H9 (cell line): ENCODE data around the gene NFYC. TPM values are rescaled to one million over a fixed set of nuclear protein-coding genes. Genes with fewer than 3 reads are reported as not detected.

Source experiments
- DNase-seq: peaks from one replicate; pipeline ENCODE4 v3.0.0-alpha.2; 2017
- H2AFZ ChIP-seq: one replicate; pipeline ENCODE4 v1.6.1; 2013; ENCODE audit warnings: mild to moderate bottlenecking, low read length, control low read depth, moderate library complexity
- H2AK5ac ChIP-seq: 2 replicates; pipeline ENCODE4 v1.6.1; 2013; ENCODE audit warnings: low read length, control low read depth, mixed read lengths; ENCODE audit not compliant: insufficient read length
- H2BK120ac ChIP-seq: one replicate; pipeline ENCODE4 v1.6.1; 2013; ENCODE audit warnings: low read depth, mild to moderate bottlenecking, low read length, control low read depth, inconsistent platforms; ENCODE audit not compliant: poor library complexity, severe bottlenecking
- H2BK12ac ChIP-seq: 2 replicates; pipeline ENCODE4 v1.6.1; 2013; ENCODE audit warnings: low read length, control low read depth, mixed read lengths, low read depth; ENCODE audit not compliant: insufficient read length
- H2BK15ac ChIP-seq: 2 replicates; pipeline ENCODE4 v1.6.1; 2013; ENCODE audit warnings: low read depth, low read length, control low read depth
- H2BK20ac ChIP-seq: one replicate; pipeline ENCODE4 v1.6.1; 2013; ENCODE audit warnings: low read depth, mild to moderate bottlenecking, low read length, control low read depth, inconsistent platforms; ENCODE audit not compliant: poor library complexity, severe bottlenecking
- H2BK5ac ChIP-seq: 2 replicates; pipeline ENCODE4 v1.6.1; 2013; ENCODE audit warnings: low read length, control low read depth, mixed read lengths; ENCODE audit not compliant: insufficient read length
- H3K14ac ChIP-seq: 2 replicates; pipeline ENCODE4 v1.6.1; 2013; ENCODE audit warnings: low read length, control low read depth; ENCODE audit not compliant: insufficient read depth
- H3K18ac ChIP-seq: 2 replicates; pipeline ENCODE4 v1.6.1; 2013; ENCODE audit warnings: low read depth, mild to moderate bottlenecking, mixed read lengths, low read length, control low read depth; ENCODE audit not compliant: insufficient read length
- H3K23ac ChIP-seq: 2 replicates; pipeline ENCODE4 v1.6.1; 2013; ENCODE audit warnings: low read length, control low read depth, mixed read lengths, low read depth; ENCODE audit not compliant: insufficient read length
- H3K23me2 ChIP-seq: 2 replicates; pipeline ENCODE4 v1.6.1; 2013; ENCODE audit warnings: low read depth, mild to moderate bottlenecking, mixed read lengths, low read length, control low read depth; ENCODE audit not compliant: insufficient read length, poor library complexity, severe bottlenecking
- H3K27ac ChIP-seq: 2 replicates; pipeline ENCODE4 v1.5.1; 2013; ENCODE audit warnings: low read length, control low read depth, mixed read lengths, low read depth; ENCODE audit not compliant: insufficient read length
- H3K27me3 ChIP-seq: 2 replicates; pipeline ENCODE4 v1.6.1; 2013; ENCODE audit warnings: low read length, control low read depth, inconsistent platforms; ENCODE audit not compliant: insufficient read depth
- H3K4ac ChIP-seq: 2 replicates; pipeline ENCODE4 v1.6.1; 2013; ENCODE audit warnings: low read depth, mild to moderate bottlenecking, control low read depth, inconsistent platforms, low read length, moderate library complexity
- H3K4me1 ChIP-seq: 2 replicates; pipeline ENCODE4 v1.6.1; 2013; ENCODE audit warnings: low read length, control low read depth, inconsistent platforms; ENCODE audit not compliant: insufficient read depth
- H3K4me2 ChIP-seq: 2 replicates; pipeline ENCODE4 v1.6.1; 2013; ENCODE audit warnings: low read length, control low read depth, mixed read lengths; ENCODE audit not compliant: insufficient read length, insufficient read depth
- H3K56ac ChIP-seq: 2 replicates; pipeline ENCODE4 v1.6.1; 2013; ENCODE audit warnings: low read depth, mild to moderate bottlenecking, mixed read lengths, low read length, control low read depth; ENCODE audit not compliant: insufficient read length
- H3K79me1 ChIP-seq: 2 replicates; pipeline ENCODE4 v1.6.1; 2013; ENCODE audit warnings: low read depth, mild to moderate bottlenecking, moderate library complexity, low read length, control low read depth, inconsistent platforms; ENCODE audit not compliant: insufficient read depth, poor library complexity, severe bottlenecking
- H3K79me2 ChIP-seq: 2 replicates; pipeline ENCODE4 v1.6.1; 2013; ENCODE audit warnings: low read length, control low read depth, inconsistent platforms; ENCODE audit not compliant: insufficient read depth
- H3K9ac ChIP-seq: 2 replicates; pipeline ENCODE4 v1.6.1; 2013; ENCODE audit warnings: low read length, control low read depth, mixed read lengths; ENCODE audit not compliant: insufficient read length; ENCODE audit errors: extremely low read depth
- H3K9me3 ChIP-seq: one replicate; pipeline ENCODE4 v1.6.1; 2013; ENCODE audit warnings: low read depth, low read length, inconsistent platforms; ENCODE audit not compliant: control insufficient read depth
- H3T11ph ChIP-seq: one replicate; pipeline ENCODE4 v1.6.1; 2013; ENCODE audit warnings: mild to moderate bottlenecking, low read length, control low read depth, inconsistent platforms
- H4K20me1 ChIP-seq: one replicate; pipeline ENCODE4 v1.6.1; 2013; ENCODE audit not compliant: control insufficient read depth, insufficient read length, insufficient read depth
- H4K5ac ChIP-seq: 2 replicates; pipeline ENCODE4 v1.6.1; 2013; ENCODE audit warnings: low read depth, mild to moderate bottlenecking, mixed read lengths, low read length, control low read depth; ENCODE audit not compliant: insufficient read length
- H4K8ac ChIP-seq: replicated peaks from 2 replicates; pipeline ENCODE4 v1.6.1; 2013; ENCODE audit warnings: low read length, control low read depth, mixed read lengths, low read depth; ENCODE audit not compliant: insufficient read length
- H4K91ac ChIP-seq: 2 replicates; pipeline ENCODE4 v1.6.1; 2013; ENCODE audit warnings: low read depth, mild to moderate bottlenecking, moderate library complexity, mixed read lengths, low read length, control low read depth; ENCODE audit not compliant: insufficient read length
- H3K27ac Mint-ChIP-seq, 3 experiments: 2 replicates in 2 of 3; 3 replicates in 1 of 3; pipeline ENCODE4 v1.8.0; 2020 to 2021; ENCODE audit warnings: mixed read lengths in 3 of 3, mild to moderate bottlenecking in 1 of 3, moderate library complexity in 1 of 3
- H3K27me3 Mint-ChIP-seq: 2 replicates; pipeline ENCODE4 v1.8.0; 2021; ENCODE audit warnings: low read depth, mild to moderate bottlenecking, moderate library complexity, mixed read lengths
- H3K36me3 Mint-ChIP-seq, 3 experiments: 2 replicates in 2 of 3; 3 replicates in 1 of 3; pipeline ENCODE4 v1.8.0; 2020 to 2021; ENCODE audit warnings: low read depth in 3 of 3, mixed read lengths in 3 of 3; ENCODE audit not compliant: insufficient read depth in 1 of 3
- H3K4me1 Mint-ChIP-seq, 2 experiments: 2 replicates each; pipeline ENCODE4 v1.8.0; 2020; ENCODE audit warnings: mixed read lengths in 2 of 2
- H3K4me3 Mint-ChIP-seq, 2 experiments: 2 replicates in 1 of 2; 3 replicates in 1 of 2; pipeline ENCODE4 v1.8.0; 2020 to 2021; ENCODE audit warnings: mild to moderate bottlenecking in 2 of 2, mixed read lengths in 2 of 2, moderate library complexity in 1 of 2
- H3K9me3 Mint-ChIP-seq, 2 experiments: 2 replicates in 1 of 2; 3 replicates in 1 of 2; pipeline ENCODE4 v1.8.0; 2020; ENCODE audit warnings: mild to moderate bottlenecking in 2 of 2, mixed read lengths in 2 of 2, moderate library complexity in 1 of 2
- CTCF ChIP-seq: fragments of 200-600 bp; sonication (generic); conservative IDR thresholded peaks from 3 replicates; pipeline ENCODE4 v1.8.0; 2021; ENCODE audit warnings: antibody characterized with exemption, mild to moderate bottlenecking
- WGBS: extraction: QIAGEN DNeasy Blood & Tissue Kit; methylation state at CpG from one replicate; pipeline ENCODE4 v1.1.7; 2013; ENCODE audit warnings: missing lambda C conversion rate, low lambda C conversion rate, mixed read lengths; ENCODE audit not compliant: insufficient read length; ENCODE audit errors: extremely low coverage; 5-methylcytosine and 5-hydroxymethylcytosine counted together
- total RNA-seq: library from RNA; stranded (reverse); gene quantifications from 2 replicates; pipeline ENCODE4 v1.2.1, GENCODE V29; 2021

Gene NFYC
- total RNA-seq, 1 experiment from 2014 or later = 54.7 TPM

- no peak overlapping the region for H2AFZ ChIP-seq
- peaks cover 28 to 57% of the 10 kb centered on the region in 2 experiments for H3K4me1 Mint-ChIP-seq
Measured at GRCh38 chr1:40797668-40798010, 106.1 kb downstream of the NFYC start.

More at GRCh38 chr1:40797668-40798010, 106.1 kb downstream of the NFYC start:
- Histone ChIP-seq H3T11ph (no peak overlapping the region), H3K18ac (no peak overlapping the region), H3K23me2 (peaks cover 2% of the 10 kb centered on the region), H4K8ac (no peak overlapping the region), H3K14ac (no peak overlapping the region), H3K56ac (no peak overlapping the region), H3K9ac (no peak overlapping the region), H4K91ac (no peak overlapping the region), H3K9me3 (no peaks in the 10 kb centered on the region), H2BK15ac (no peak overlapping the region), H3K4me2 (no peak overlapping the region), H3K4me1 (no peaks in the 10 kb centered on the region), H3K27me3 (no peaks in the 10 kb centered on the region), H2BK20ac (no peak overlapping the region), H3K79me1 (no peaks in the 10 kb centered on the region), H2BK12ac (no peak overlapping the region), H3K79me2 (no peaks in the 10 kb centered on the region), H4K20me1 (no peaks in the 10 kb centered on the region), H3K27ac (no peak overlapping the region), H2BK5ac (no peak overlapping the region), H4K5ac (no peak overlapping the region), H3K23ac (no peak overlapping the region), H3K4ac (no peak overlapping the region), H2AK5ac (no peak overlapping the region), H2BK120ac (no peak overlapping the region)
- Mint-ChIP-seq H3K27me3 (peaks cover 23% of the 10 kb centered on the region), H3K4me3 (no peak overlapping the region), H3K36me3 (no peaks in the 10 kb centered on the region), H3K27ac (peak overlapping the region in 1 of 3 experiments; percentile 93; a peak in 1 of 7 replicates), H3K9me3 (no peaks in the 10 kb centered on the region)
- WGBS = no CpG with 5 or more reads among the region's 3 CpGs
- DNase-seq = no peak
- TF ChIP-seq CTCF = no peak
